ENCODE measurements around the gene STRA8.
"Not testable (repeated sequence)": the region's sequence is repeated elsewhere in the genome, so short reads cannot be mapped to it uniquely, and the experiment has no call there.

Gene STRA8

GRCh38 chr7:135209225-135209834 lies 24.3 kb upstream of the STRA8 start:
- H3K4me1 ChIP-seq (ENCODE audit: control insufficient read depth in 1 of 2, insufficient read depth in 1 of 2, low read depth in 1 of 2, low read length in 1 of 2) = peaks cover 28 to 36% of the 10 kb centered on the region in 2 experiments
- no peak overlapping the region for H3K4me3 ChIP-seq (ENCODE audit: low read depth in 1 of 2, low read length in 1 of 2)
- H3K27ac ChIP-seq = peak overlapping the region; percentile 69
- H3K27me3 ChIP-seq = no peaks in the 10 kb centered on the region
- no peaks in the 10 kb centered on the region for H3K9me3 ChIP-seq
- TF ChIP-seq CTCF (IDR thresholded peaks at IDR 0.05) = no peak
- peaks cover 17% of the 10 kb centered on the region for H3K36me3 ChIP-seq

GRCh38 chr7:135210888-135211178 lies 22.8 kb upstream of the STRA8 start:
- peak overlapping the region; percentile 76 to 86 for H3K4me3 ChIP-seq (ENCODE audit: low read depth in 1 of 2, low read length in 1 of 2)
- H3K27ac ChIP-seq = peak overlapping the region; percentile 89
- H3K36me3 ChIP-seq = peaks cover 2% of the 10 kb centered on the region
- peaks cover 28 to 36% of the 10 kb centered on the region in 2 experiments for H3K4me1 ChIP-seq (ENCODE audit: control insufficient read depth in 1 of 2, insufficient read depth in 1 of 2, low read depth in 1 of 2, low read length in 1 of 2)
- H3K27me3 ChIP-seq = no peaks in the 10 kb centered on the region
- no peak for TF ChIP-seq CTCF (IDR thresholded peaks at IDR 0.05)
- no peaks in the 10 kb centered on the region for H3K9me3 ChIP-seq

- peak within 1 kb of the TSS; percentile 76 to 86 for H3K4me3 ChIP-seq (ENCODE audit: low read depth in 1 of 2, low read length in 1 of 2)
- no peaks in the 10 kb centered on the region for H3K27me3 ChIP-seq
- TF ChIP-seq CTCF (IDR thresholded peaks at IDR 0.05) = peak; percentile 70
- H3K27ac ChIP-seq = peak within 1 kb of the TSS; percentile 89
- H3K9me3 ChIP-seq = no peaks in the 10 kb centered on the region
- no peaks in the 10 kb centered on the region for H3K36me3 ChIP-seq
- peaks cover 28 to 36% of the 10 kb centered on the region in 2 experiments for H3K4me1 ChIP-seq (ENCODE audit: control insufficient read depth in 1 of 2, insufficient read depth in 1 of 2, low read depth in 1 of 2, low read length in 1 of 2)
These were observed 22.3 kb upstream of the STRA8 start, which contains the start of gene WDR91 for GRCh38 chr7:135211179-135211945. Gene WDR91 (minus strand): TSS chr7:135211526. CDS start chr7:135211502, 24 bp downstream.

- H3K27ac ChIP-seq = peak overlapping the region; percentile 89
- H3K9me3 ChIP-seq, H3K27me3 ChIP-seq, H3K36me3 ChIP-seq: not testable (repeated sequence)
- H3K4me3 ChIP-seq (ENCODE audit: low read depth in 1 of 2, low read length in 1 of 2) = peak overlapping the region; percentile 76 to 86
- peaks cover 28 to 34% of the 10 kb centered on the region in 2 experiments for H3K4me1 ChIP-seq (ENCODE audit: control insufficient read depth in 1 of 2, insufficient read depth in 1 of 2, low read depth in 1 of 2, low read length in 1 of 2)
These were observed 21.5 kb upstream of the STRA8 start for GRCh38 chr7:135211946-135212685.

- no peaks in the 10 kb centered on the region for H3K9me3 ChIP-seq
- no peak overlapping the region for H3K27ac ChIP-seq
- no peak for TF ChIP-seq CTCF (IDR thresholded peaks at IDR 0.05)
These were observed 19.8 kb upstream of the STRA8 start for GRCh38 chr7:135213831-135214230.

More at GRCh38 chr7:135213831-135214230, 19.8 kb upstream of the STRA8 start:
- Histone ChIP-seq H3K4me3 (ENCODE audit: low read depth in 1 of 2, low read length in 1 of 2) (no peak overlapping the region), H3K27me3 (no peaks in the 10 kb centered on the region), H3K36me3 (no peaks in the 10 kb centered on the region), H3K4me1 (ENCODE audit: control insufficient read depth in 1 of 2, insufficient read depth in 1 of 2, low read depth in 1 of 2, low read length in 1 of 2) (peaks cover 23 to 26% of the 10 kb centered on the region in 2 experiments)
